HG03095 (cell line): ENCODE measurements around the gene PPP2R3B.
"Not testable (repeated sequence)": the region's sequence is repeated elsewhere in the genome, so short reads cannot be mapped to it uniquely, and the experiment has no call there.

Source experiments
- ATAC-seq: cut with Tn5 transposase; IDR thresholded peaks from one replicate; pipeline ENCODE4 v1.9.1; 2021; ENCODE audit warnings: moderate library complexity; ENCODE audit not compliant: unreplicated experiment

The PPP2R3B gene

DNA sequence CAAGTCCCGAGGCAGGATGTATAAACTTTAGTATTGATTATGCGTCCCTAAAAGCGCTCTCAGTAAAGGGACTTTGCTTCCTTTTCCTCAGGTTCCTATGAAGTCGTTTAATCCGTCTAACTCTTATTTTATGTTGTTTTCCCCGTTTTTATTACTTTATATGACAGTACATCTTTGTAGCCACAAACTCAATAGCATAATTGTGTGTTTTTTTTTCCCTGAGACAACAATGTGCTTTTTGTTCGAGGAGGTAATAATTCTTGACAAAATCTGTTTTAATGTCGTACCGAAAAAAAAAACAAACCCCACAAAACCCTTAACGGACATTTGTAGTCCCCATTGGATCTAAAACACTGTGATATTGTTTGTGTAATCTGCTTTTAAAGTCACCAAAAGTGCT, 17.9 kb upstream of the PPP2R3B start:
- no peak for ATAC-seq

DNA sequence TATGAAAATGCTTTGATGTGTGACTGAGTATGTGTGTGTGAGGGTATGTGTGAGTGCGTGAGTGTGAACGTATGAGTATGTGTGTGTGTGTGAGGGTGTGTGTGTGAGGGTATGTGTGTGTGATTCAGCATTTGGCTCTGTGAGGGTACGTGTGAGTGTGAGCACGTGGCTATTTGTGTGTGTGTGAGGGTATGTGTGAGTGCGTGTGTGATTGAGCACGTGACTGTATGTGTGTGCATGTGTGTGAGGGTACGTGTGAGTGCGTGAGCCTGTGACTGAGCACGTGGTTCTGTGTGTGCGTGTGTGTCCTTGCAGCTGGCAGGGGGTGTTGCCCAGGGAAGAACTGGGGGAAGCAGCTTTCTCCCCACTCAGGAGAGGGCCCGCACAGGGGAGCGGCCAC, 16.1 kb upstream of the PPP2R3B start:
- no peak for ATAC-seq

DNA sequence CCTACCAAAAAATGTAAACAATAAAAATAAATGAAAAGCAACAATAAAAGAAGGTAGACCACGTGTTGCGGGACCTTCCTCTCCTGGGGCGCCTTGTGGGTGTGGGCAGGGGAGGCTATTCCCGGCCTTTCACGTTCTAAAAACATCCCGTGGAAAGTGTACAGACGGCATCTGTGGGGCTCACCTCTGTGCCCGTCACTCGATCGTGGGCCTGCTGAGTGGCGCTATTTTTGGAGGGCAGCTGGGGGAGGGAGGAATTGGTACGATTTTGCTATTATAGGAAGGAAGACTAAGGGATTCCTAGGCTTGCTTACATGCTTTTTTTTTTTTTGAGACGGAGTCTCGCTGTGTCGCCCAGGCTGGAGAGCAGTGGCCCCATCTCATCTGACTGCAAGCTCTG, 13.6 kb upstream of the PPP2R3B start:
- no peak for ATAC-seq

DNA sequence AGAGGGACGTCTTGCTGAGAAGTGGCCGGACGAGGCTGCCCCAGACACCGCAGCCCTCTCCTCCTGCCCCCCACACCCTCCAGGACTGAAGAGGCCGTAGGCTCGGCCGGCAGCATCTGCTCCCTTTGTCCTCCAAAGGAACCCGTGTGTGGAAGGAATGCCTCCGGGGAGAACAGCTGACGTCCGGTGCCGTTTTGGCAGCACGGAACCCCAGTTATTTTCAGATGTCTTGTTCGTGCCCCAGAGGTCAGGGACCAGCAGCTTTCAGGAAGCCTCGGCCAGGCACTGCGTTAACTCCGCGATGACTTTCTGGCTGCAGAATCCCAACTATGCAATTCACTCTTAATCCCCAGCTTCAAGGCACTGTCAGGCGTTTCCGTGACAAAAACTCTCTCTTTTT, 10.9 kb upstream of the PPP2R3B start:
- ATAC-seq = no peak

DNA sequence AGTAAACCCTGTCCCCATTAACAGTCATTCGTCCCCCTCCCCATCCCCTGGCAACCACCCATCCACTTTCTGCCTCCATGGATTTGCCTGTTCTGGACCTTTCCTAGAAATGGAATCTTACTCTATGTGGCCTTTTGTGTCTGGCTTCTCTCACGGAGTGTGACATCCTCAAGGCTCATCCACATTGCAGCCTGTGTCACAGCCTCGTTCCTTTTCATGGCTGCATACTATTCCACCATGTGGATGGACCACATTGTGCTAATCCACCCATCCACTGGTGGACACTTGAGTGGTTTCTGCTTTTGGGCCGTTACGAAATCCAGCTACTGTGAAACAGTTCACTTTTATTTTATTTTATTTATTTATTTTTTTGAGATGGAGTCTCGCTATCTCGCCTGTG, 8.1 kb upstream of the PPP2R3B start:
- no peak for ATAC-seq

DNA sequence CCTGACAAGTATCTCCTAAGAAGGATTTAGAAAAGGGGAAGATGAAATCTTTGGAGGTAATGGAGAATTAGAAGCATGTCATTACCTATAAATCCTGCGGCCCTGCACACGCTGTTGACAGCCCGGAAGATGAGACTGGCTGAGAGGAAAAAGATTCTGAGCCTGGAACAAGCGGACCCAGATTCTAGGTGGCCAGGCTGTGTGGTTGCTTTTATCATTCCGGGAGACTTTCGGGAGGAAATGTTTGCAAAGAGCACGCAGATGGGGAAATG, 5.8 kb upstream of the PPP2R3B start:
- no peak for ATAC-seq

DNA sequence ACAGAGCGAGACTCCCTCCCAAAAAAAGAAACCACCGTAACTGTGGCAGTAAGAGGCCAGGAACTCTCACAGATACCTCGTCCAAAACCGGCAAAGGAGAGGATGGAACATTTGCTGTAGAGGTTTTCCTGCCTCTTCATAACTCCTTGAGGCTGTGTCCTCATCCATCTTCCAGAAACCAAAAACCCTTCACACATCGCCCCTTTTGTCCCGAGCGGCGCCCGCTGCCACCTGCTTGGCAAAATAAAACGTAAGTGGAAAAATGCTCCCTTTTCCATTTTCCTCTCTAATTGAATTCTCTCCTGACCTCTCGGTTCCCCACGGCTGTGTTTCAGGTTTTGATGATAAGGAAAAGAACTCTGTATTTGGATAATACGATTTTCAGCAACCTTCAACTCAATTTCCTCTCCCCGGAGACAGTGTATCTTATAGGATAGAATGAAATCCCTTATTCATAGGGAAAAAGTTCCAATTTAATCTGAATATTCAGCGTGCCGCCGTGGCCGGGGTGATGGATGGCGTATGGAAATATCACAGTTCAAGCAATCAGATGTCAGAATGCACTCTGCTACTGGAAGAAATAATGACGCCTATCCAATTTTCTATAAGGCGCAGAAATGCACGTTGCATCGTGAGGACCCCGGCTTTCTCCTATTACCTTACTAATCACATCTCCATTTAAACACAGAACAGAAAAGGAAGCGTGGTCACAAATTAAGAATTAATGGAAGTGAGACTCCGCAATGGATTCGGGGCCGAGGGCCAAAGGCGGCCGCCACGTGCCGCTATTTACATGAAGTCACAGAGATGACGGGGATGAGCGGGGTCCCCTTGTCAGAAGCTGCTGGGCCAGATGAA, 5.2 kb upstream of the PPP2R3B start:
- ATAC-seq = no peak

DNA sequence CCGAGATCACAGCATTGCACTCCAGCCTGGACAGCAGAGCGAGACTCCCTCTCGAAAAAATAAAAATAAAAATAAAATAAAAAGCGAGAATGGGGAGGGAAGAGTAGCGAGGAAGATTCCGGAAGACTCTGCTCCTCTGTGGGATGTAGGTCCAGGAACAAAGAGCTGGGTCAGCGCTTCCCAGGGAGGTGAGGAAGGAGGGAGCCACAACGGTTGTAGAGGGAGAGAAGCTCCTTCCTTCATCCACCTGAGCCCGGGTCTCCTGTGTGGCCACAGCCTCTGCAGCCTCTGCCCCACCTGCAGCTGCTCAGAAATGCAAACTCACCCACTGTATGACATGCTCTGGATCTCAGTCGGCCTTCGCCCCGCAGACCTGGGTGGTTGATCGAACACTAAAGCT, 3.8 kb upstream of the PPP2R3B start:
- no peak for ATAC-seq

DNA sequence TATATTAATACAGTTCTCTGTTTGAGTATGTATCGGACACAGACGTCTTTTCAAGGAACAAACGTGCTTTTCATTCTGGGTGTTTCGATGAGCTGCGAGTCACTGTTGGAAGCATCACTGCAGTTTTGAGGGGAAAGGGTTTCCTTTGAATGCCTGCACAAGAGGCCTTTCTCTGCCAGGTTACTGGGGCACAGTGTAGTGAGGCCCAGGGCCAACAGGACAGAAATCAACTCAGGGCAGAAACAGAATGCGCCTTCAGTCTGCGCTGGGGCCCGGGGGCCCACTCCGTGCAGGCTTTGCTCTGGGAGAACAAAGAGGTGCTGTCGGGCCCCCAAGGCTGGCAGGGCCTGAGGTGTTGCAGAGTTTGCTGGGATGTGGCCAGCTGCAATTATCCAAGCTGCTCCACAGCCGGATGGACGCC, 2.3 kb upstream of the PPP2R3B start:
- no peak for ATAC-seq

DNA sequence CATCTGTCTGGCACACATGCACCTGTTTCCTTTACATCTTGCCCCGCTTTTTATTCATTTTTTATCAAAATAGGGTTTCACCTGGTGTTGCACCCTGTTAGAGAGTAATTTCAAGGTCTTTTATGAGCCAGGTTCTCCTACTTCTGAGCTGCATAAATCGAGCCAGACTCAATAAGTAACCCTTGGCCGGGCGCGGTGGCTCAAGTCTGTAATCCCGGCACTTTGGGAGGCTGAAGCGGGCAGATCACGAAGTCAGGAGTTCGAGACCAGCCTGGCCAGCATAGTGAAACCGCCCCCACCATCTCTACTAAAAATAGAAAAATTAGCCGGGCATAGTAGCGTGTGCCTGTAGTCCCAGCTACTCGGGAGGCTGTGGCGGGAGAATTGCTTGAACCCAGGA, 1.0 kb upstream of the PPP2R3B start:
- no peak for ATAC-seq

DNA sequence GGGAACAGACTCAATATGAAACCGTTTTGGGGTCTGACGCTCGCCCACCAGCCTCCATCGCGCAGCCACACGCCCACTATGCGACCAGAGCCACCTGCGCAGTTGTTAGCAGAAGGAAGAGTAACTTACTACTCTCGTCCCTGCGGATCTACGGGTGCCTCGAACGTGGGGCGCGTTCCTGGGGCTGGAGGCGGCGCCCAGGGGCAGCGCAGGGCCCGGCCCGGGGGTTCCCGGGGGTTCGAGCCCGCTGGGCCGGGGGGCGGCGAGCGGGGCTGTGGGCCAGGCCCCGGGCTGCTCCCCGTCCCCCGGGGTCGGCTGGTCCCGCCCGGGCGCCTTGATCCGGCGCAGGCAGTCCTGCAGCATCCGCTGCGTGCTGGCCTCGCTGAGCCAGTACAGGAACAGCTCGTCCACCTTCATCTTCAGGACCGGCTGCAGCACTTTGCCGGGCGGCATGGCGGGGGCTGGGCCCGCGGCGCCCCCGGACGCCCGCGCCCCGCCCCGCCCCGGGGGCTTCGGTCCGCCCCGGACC, 404 bp downstream of the PPP2R3B start:
- ATAC-seq = peak; percentile 25

DNA sequence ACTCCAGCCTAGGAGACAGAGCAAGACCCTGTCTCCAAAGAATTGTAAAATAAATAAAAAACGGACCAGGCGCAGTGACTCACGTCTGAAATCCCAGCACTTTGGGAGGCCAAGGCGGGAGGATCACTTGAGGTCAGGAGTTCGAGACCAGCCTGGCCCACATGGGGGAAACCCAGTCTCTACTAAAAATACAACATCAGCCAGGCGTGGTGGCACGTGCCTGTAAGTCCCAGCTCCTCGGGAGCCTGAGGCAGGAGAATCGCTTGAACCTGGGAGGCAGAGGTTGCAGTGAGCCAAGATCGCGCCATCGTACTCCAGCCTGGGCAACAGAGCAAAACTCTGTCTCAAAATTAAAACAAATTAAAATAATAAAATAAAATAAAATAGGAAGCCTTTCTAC, 971 bp downstream of the PPP2R3B start:
- ATAC-seq = not testable (repeated sequence)

DNA sequence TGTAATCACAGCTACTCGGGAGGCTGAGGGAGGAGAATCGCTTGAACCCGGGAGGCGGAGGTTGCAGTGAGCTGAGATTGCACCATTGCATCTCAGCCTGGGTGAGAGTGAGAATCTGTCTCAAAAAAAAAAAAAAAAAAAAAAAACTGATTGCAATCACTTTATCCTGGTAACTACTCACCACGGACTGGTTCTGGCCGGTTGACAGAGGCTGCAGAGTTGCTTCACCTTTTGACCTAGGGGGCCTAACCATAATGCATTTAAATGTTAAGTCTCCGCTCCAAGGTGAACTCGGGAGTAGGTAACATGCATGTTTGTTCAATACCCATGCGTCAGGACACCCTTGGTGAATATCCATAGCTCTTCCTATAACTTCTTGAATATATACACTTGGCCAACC, 1.8 kb downstream of the PPP2R3B start:
- ATAC-seq = no peak

DNA sequence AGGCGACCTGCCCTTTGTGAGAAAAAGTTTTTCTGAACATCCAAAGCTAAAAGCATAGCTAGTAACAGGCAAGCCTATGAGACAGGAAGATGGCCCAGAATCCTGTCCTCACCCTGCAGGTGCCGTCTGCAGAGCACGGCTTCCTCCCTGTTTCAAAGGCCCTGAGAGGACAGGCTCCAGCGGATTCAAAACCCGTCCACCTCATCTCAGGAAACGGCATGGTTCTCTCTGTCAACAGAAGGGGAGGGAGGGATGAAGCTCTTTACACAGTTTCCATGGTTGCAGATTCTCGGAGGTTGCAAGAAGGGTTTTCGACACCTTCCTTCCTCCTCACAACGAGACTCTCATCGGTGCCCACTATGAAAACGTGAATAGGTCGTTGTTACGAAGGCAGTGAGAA, 8.3 kb downstream of the PPP2R3B start:
- no peak for ATAC-seq

DNA sequence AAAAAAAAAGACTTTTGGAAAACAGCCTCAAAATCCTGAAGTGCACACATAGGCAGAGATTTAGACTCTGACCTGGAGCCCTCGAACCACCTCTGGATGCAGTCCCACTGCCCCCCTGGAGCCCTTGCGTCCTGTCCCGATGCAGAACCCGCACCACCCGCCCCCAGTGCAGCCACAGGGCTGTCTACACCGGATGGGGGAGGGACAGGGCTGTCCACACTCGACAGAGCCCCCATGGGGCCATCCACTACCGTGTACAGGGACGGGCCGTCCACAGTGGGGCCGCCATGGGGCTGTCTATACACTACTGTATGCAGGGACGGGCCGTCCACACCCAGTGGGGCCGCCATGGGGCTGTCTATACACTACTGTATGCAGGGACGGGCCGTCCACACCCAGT, 10.5 kb downstream of the PPP2R3B start:
- ATAC-seq = not testable (repeated sequence)

DNA sequence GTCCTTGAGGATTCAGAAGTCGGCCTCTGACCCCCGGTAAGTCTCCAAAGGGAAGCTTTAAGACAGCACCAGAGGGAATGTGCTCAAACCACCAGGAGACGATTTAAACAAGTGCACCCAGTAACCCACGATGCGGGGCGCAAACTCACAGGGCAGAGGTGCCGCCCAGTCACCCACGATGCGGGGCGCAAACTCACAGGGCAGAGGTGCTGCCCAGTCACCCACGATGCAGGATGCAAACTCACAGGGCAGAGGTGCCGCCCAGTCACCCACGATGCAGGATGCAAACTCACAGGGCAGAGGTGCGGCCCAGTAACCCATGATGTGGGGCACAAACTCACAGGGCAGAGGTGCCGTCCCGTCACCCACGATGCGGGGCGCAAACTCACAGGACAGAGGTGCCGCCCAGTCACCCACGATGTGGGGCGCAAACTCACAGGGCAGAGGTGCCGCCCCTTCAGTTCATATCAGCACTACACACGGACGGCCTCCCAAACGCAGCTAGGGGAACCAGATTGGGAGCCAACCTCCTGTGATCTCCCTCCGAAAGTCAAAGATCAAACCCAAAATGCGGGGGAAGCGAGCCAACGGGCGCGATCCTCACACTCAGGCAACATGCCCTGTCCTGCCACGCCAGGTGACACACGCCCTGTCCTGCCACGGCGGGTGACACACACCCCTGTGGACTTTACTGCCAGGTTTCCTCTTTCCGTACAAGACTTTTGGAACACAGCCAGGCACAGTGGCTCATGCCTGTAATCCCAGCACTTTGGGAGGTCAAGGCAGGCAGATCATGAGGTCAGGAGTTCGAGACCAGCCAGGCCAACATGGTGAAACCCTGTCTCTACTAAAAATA, 11.3 kb downstream of the PPP2R3B start:
- no peak for ATAC-seq

DNA sequence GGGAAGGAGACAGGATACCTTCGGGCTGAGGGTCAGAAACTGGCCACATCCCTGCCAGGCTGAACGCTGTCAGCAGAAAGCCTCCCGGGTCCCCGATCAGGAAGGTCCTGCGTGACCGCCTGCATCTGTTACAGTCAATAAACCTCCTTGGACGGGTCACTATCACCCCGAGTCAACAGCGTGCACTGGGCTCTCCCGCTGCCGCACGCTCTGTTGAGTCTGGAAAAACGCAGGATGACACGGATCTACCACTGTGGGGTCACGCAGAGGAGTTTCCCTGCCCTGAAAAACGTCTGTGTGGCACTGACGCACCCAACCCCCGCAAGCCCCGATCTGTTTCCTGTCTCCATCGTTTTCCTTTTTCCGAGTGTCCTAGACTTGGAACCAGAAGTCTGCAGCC, 12.1 kb downstream of the PPP2R3B start:
- no peak for ATAC-seq

DNA sequence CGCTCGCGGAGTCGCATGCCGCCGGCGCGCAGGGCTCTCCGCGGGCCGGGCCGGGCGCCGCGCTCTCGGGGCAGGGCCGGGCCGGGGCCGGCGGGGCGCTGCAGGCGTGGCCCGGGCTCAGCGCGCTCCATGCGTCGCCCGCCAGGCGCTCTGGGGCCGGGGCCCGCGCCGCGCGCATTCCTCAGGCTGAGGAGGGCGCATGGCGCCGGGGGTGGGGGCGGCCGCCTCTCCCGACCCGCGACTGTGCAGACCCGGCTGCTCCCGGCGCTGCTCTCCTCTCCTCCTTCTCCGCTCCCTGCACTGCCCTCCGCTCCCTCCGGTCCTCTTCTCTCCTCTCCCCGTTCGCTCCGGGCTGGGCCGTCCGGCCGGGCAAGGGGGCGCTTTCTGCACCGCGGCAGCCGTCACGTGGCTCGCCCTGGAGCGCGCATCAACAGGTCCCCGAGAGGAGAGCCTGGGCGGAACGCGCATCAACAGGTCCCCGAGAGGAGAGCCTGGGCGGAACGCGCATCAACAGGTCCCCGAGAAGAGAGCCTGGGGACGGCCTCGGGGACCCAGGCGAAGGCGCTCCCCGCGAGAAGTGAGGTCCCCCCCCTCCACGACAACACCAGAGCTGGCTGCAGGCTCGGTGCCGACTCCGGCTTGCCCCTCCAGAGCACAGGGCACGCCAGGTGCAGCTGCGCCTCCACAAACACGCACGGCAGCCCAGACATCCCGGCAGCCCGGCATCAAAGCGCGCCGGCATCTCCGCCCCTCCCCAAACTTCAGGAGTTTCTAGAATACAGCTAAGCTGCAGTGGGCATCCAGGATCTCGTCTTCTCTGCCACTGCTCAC, 12.9 kb downstream of the PPP2R3B start:
- no peak for ATAC-seq

DNA sequence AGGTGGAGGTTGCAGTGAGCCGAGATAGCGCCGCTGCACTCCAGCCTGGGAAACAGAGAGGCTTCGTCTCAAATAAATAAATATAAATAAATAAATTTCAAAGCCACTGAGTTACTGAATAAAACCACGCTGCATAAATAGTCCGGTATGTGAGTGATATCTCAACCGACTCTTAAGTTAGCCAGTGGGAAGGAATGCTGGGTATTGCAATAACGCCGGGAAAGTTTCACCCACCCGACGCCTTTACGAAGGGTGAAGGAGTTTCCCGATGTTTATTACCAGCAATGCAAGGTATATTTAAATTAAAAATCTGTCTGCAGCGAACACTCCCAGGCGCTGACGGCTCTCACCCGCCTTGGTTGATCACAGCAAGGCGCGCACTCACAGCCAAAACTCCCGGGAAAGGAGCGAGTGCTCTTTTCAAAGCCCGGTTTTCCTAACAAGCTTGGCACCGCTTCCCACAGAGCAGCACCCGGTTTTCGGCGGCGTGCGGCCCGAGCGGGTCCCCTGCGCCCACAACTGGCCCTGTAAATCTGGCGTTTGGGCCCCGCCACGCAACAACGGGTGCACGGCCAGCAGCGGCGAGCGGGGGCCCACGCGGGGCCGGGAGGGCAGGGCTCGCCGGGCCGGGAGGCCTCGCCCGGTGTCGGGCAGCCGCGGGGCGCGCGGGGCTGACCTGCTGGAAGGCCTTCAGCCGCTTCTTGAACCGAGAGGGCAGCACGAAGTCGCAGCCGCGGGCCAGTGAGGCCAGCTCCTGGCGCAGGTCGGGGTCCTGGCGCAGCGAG, 13.7 kb downstream of the PPP2R3B start:
- no peak for ATAC-seq

DNA sequence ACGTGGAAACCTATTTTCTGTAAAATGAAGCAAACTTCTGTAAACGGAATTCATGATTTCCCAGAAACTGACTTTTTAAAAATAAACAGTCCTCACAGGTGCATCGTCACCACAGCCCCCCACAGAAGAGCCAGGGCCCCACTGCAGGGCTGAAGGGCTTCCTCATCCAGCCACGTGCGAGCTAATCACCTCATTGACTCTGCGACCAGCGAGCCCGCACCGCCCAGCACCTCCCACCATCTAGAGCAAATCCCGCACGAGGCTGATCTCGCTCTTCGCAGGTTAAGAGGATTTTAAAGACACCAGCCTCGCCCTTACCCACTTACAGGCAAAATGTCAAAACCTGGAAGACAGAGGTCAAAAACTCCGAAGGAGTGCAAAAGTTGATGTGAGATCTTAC, 14.8 kb downstream of the PPP2R3B start:
- no peak for ATAC-seq
